ENCODE measurements around the gene SORL1-AS1.
A peak's percentile ranks its signal among the peaks of the same experiment; 100 is the strongest.

Gene SORL1-AS1

GRCh38 chr11:121418625-121419114 lies 34.1 kb downstream of the SORL1-AS1 start:
- in situ Hi-C loops (cut with MboI; ENCODE audit: low sequenced_read_pairs, unreplicated experiment): no loop called here
- no peak for TF ChIP-seq CTCF (IDR thresholded peaks at IDR 0.05; ENCODE audit: borderline replicate concordance, control extremely low read depth, extremely low read depth, insufficient read depth, missing control alignments)
- no peak for DNase-seq (ENCODE audit: low spot score)

GRCh38 chr11:121417607-121418006 lies 35.2 kb downstream of the SORL1-AS1 start:
- no peak for TF ChIP-seq CTCF (IDR thresholded peaks at IDR 0.05; ENCODE audit: borderline replicate concordance, control extremely low read depth, extremely low read depth, insufficient read depth, missing control alignments)
- in situ Hi-C loops (cut with MboI; ENCODE audit: low sequenced_read_pairs, unreplicated experiment): no loop called here
- no peak for DNase-seq (ENCODE audit: low spot score)

DNA sequence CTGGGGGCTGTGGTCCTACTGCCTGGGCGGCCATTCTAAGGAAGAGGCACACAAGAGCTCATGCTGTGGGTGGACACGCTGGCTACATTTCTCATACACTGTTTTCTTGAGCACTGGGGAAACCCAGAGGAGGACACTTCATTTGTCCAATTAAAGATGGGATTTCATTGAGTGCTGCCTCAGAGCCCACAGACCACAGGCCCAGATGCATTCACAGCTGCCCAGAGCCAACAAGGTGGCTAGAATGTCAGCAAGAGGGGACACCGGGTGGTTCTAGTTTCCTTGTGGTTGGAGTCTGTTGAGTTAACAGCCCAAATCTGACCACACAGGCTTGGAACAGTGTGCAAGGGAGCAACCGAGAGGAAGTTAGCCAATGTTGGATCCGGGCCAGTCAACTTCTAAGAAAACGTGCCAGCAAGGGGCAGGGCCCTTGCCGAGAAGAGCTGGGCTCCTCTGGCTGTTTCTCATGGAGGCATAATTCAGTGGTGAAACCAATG lies 35.7 kb downstream of the SORL1-AS1 start:
- no peak for TF ChIP-seq CTCF (IDR thresholded peaks at IDR 0.05; ENCODE audit: borderline replicate concordance, control extremely low read depth, extremely low read depth, insufficient read depth, missing control alignments)
- DNase-seq (ENCODE audit: low spot score): peak; percentile 34
- in situ Hi-C loops (cut with MboI; ENCODE audit: low sequenced_read_pairs, unreplicated experiment): no loop called here

GRCh38 chr11:121415856-121416255 lies 36.9 kb downstream of the SORL1-AS1 start:
- TF ChIP-seq CTCF (IDR thresholded peaks at IDR 0.05; ENCODE audit: borderline replicate concordance, control extremely low read depth, extremely low read depth, insufficient read depth, missing control alignments): no peak
- no peak for DNase-seq (ENCODE audit: low spot score)
- in situ Hi-C loops (cut with MboI; ENCODE audit: low sequenced_read_pairs, unreplicated experiment): no loop called here

GRCh38 chr11:121414141-121414913 lies 38.4 kb downstream of the SORL1-AS1 start:
- in situ Hi-C loops (cut with MboI; ENCODE audit: low sequenced_read_pairs, unreplicated experiment): no loop called here
- DNase-seq (ENCODE audit: low spot score): no peak
- TF ChIP-seq CTCF (IDR thresholded peaks at IDR 0.05; ENCODE audit: borderline replicate concordance, control extremely low read depth, extremely low read depth, insufficient read depth, missing control alignments): no peak

DNA sequence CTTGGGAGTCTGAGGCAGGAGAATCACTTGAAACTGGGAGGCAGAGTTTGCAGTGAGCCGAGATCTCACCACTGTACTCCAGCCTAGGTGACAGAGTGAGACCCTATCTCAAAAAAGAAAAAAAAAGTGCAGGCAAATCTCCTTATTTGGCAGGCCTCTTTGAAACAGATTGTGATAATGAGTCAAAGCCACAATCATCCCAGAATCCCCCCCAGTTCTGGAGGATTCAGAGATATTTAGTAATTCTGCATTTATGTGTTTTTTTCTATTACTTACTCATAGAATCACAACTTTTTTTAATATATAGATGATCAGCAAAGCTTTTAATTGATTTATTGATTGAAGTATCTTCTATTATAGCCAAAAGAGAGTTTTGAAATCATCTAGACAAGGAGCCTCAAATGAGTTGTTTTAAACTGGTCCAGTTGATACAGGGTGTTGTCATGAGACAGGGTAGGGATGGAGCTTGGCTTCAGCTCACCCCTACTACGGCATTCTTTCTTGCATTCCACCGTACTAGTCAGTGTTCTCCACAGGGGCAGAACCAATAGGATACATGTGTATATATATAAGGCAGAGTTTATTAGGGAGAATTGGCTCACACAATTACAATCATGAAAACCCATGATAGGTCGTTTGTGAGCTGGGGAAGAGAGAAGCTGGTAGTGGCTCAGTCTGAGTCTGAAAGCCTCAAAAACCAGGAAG lies 39.9 kb downstream of the SORL1-AS1 start:
- in situ Hi-C loops (cut with MboI; ENCODE audit: low sequenced_read_pairs, unreplicated experiment): no loop called here
- no peak for TF ChIP-seq CTCF (IDR thresholded peaks at IDR 0.05; ENCODE audit: borderline replicate concordance, control extremely low read depth, extremely low read depth, insufficient read depth, missing control alignments)
- no peak for DNase-seq (ENCODE audit: low spot score)

Data from GM13976 (cell line).